GM12801 (cell line): ENCODE data around the gene RNF187.

Experiments
- TF ChIP-seq, protein P1 (sequence below): IDR thresholded peaks from one replicate; pipeline ENCODE4 v1.5.1; 2011; ENCODE audit warnings: control low read depth; ENCODE audit not compliant: insufficient read length; ENCODE audit errors: extremely low read depth

The RNF187 gene

GRCh38 chr1:228540161-228540917, 53.2 kb downstream of the RNF187 start:
- TF ChIP-seq, protein P1, sequence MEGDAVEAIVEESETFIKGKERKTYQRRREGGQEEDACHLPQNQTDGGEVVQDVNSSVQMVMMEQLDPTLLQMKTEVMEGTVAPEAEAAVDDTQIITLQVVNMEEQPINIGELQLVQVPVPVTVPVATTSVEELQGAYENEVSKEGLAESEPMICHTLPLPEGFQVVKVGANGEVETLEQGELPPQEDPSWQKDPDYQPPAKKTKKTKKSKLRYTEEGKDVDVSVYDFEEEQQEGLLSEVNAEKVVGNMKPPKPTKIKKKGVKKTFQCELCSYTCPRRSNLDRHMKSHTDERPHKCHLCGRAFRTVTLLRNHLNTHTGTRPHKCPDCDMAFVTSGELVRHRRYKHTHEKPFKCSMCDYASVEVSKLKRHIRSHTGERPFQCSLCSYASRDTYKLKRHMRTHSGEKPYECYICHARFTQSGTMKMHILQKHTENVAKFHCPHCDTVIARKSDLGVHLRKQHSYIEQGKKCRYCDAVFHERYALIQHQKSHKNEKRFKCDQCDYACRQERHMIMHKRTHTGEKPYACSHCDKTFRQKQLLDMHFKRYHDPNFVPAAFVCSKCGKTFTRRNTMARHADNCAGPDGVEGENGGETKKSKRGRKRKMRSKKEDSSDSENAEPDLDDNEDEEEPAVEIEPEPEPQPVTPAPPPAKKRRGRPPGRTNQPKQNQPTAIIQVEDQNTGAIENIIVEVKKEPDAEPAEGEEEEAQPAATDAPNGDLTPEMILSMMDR: no peak

DNA sequence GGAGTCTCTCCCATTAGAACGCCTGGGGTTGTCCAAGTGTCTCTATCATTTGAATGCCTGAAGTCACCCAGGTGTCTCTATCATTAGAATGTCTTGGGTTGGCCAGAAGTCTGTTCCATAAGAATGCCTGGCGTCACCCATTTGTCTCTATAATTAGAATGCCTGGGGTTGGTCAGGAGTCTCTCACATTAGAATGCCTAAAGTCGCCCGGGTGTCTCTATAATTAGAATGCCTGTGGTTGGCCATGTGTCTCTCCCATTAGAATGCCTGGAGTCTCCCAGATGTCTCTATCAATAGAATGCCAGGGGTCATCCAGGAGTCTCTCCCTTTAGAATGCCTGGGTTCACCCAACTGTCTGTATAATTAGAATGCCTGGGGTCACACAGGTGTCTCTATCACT, 54.5 kb downstream of the RNF187 start:
- TF ChIP-seq, protein P1: no peak

DNA sequence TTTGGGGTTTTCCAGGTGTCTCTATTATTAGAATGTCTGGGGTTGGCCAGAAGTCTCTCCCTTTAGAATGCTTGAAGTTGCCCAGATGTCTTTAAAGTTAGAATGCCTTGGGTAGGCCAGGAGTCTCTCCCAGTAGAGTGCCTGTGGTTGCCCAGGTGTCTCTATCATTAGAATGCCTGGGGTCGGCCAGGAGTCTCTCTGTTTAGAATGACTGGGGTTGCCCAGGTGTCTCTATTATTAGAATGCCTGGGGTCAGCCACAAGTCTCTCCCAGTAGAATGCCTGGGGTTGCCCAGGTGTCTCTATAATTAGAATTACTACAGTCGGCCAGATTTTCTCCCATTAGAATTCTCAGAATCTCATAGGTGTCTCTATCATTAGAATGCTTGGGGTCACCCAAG, 55.2 kb downstream of the RNF187 start:
- TF ChIP-seq, protein P1: no peak

GRCh38 chr1:228542981-228543380, 55.8 kb downstream of the RNF187 start:
- TF ChIP-seq, protein P1: no peak

DNA sequence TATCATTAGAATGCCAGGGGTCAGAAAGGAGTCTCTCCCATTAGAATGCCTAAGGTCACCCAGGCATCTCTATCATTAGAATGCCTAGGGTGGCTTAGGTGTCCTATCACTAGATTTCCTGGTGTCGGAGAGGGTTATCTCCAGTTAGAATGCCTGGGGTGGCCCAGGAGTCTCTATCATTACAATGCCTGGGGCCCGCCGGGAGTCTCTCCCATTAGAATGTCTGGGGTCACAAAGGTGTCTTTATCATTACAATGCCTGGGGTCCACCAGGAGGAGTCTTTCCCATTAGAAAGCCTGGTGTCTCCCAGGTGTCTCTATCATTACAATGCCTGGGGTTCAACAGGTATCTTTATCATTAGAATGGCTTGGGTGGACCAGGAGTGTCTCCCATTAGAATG, 56.2 kb downstream of the RNF187 start:
- TF ChIP-seq, protein P1: no peak

- TF ChIP-seq, protein P1: no peak
Observed at GRCh38 chr1:228544021-228544850, 57.1 kb downstream of the RNF187 start.

- TF ChIP-seq, protein P1: no peak
Observed at GRCh38 chr1:228544921-228545591, 57.9 kb downstream of the RNF187 start.
